ENCODE data around the gene GMDS. TPM values are rescaled to one million over a fixed set of nuclear protein-coding genes. Genes with fewer than 3 reads are reported as not detected.

GMDS gene
- total RNA-seq, 1 experiment from 2014 or later, result 31.1 TPM

DNA sequence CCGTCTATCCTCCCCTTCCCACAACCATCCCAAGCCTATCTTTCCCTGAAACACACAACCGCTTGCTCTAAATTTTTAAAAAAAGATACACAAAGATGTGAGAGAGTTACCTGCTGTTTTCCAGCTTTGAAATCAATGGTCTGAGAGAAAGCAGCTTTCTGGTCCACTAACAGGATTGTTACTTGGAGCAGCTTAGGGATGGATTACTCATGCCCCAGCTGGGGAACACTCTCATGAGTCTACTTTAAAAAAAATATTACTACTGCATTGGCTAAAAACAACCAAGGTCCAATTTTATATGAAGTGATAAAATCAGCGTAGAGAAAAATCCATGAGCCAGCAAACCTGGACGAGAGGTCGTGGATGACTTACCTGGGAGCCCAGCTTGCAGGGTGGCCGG is 665.3 kb downstream of the GMDS start:
- no peaks in the 10 kb centered on the region for H3K4me1 Mint-ChIP-seq (ENCODE audit: low read depth, unreplicated experiment)
- H3K27ac Mint-ChIP-seq (ENCODE audit: unreplicated experiment), result no peak overlapping the region

GRCh38 chr6:1579096-1579495 is 666.3 kb downstream of the GMDS start:
- BruUV-seq (replicated peaks), result no TSS peak
- intact Hi-C loops (cut with micrococcal nuclease; ENCODE audit: unreplicated experiment), result no loop called here
- Histone ChIP-seq H3K27me3 (replicated peaks; ENCODE audit: control insufficient read depth, insufficient read depth, low read length) (no peaks in the 10 kb centered on the region), H3K36me3 (ENCODE audit: control insufficient read depth, insufficient read depth, low read length) (no peaks in the 10 kb centered on the region), H3K9me3 (no peaks in the 10 kb centered on the region), H3K4me1 (no peaks in the 10 kb centered on the region), H3K4me3 (ENCODE audit: low read depth, low read length) (no peak overlapping the region)
- no peaks in the 10 kb centered on the region for H3K4me1 Mint-ChIP-seq (ENCODE audit: low read depth, unreplicated experiment)
- TF ChIP-seq, protein P1, sequence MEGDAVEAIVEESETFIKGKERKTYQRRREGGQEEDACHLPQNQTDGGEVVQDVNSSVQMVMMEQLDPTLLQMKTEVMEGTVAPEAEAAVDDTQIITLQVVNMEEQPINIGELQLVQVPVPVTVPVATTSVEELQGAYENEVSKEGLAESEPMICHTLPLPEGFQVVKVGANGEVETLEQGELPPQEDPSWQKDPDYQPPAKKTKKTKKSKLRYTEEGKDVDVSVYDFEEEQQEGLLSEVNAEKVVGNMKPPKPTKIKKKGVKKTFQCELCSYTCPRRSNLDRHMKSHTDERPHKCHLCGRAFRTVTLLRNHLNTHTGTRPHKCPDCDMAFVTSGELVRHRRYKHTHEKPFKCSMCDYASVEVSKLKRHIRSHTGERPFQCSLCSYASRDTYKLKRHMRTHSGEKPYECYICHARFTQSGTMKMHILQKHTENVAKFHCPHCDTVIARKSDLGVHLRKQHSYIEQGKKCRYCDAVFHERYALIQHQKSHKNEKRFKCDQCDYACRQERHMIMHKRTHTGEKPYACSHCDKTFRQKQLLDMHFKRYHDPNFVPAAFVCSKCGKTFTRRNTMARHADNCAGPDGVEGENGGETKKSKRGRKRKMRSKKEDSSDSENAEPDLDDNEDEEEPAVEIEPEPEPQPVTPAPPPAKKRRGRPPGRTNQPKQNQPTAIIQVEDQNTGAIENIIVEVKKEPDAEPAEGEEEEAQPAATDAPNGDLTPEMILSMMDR (IDR thresholded peaks at IDR 0.05; ENCODE audit: insufficient read depth in 1 of 2, low read depth in 1 of 2, low read length in 1 of 2, severe bottlenecking in 1 of 2, unreplicated experiment in 1 of 2), result no peak
- peaks cover 5% of the 10 kb centered on the region for H3K27me3 Mint-ChIP-seq (ENCODE audit: insufficient read depth, unreplicated experiment)
- H3K27ac Mint-ChIP-seq (ENCODE audit: unreplicated experiment), result no peak overlapping the region
- no peaks in the 10 kb centered on the region for H3K9me3 Mint-ChIP-seq (ENCODE audit: unreplicated experiment)
- DNase-seq, result no peak
- CTCF ChIA-PET, result no interaction called here
- H3K4me3 Mint-ChIP-seq (ENCODE audit: unreplicated experiment), result no peak overlapping the region
- POLR2A ChIA-PET, result no interaction called here
- no peaks in the 10 kb centered on the region for H3K36me3 Mint-ChIP-seq (ENCODE audit: insufficient read depth, unreplicated experiment)

More for the DNA sequence above, 665.3 kb downstream of the GMDS start:
- no peak for DNase-seq
- Mint-ChIP-seq H3K9me3 (ENCODE audit: unreplicated experiment) (no peaks in the 10 kb centered on the region), H3K27me3 (ENCODE audit: insufficient read depth, unreplicated experiment) (peaks cover 5% of the 10 kb centered on the region), H3K4me3 (ENCODE audit: unreplicated experiment) (no peak overlapping the region), H3K36me3 (ENCODE audit: insufficient read depth, unreplicated experiment) (no peaks in the 10 kb centered on the region)
- ChIA-PET CTCF (interaction anchor here (0.6 kb wide), 1 partner anchor 234 kb away, joined by 3 read pairs; no protein-coding TSS in a partner anchor), POLR2A (no interaction called here)
- Histone ChIP-seq H3K27me3 (replicated peaks; ENCODE audit: control insufficient read depth, insufficient read depth, low read length) (no peaks in the 10 kb centered on the region), H3K36me3 (ENCODE audit: control insufficient read depth, insufficient read depth, low read length) (no peaks in the 10 kb centered on the region), H3K4me3 (ENCODE audit: low read depth, low read length) (no peak overlapping the region), H3K4me1 (no peaks in the 10 kb centered on the region), H3K9me3 (no peaks in the 10 kb centered on the region)
- TF ChIP-seq, protein P1 (IDR thresholded peaks at IDR 0.05; ENCODE audit: insufficient read depth in 1 of 2, low read depth in 1 of 2, low read length in 1 of 2, severe bottlenecking in 1 of 2, unreplicated experiment in 1 of 2), result no peak
- intact Hi-C loops (cut with micrococcal nuclease; ENCODE audit: unreplicated experiment), result no loop called here
- no TSS peak for BruUV-seq (replicated peaks)

DNA sequence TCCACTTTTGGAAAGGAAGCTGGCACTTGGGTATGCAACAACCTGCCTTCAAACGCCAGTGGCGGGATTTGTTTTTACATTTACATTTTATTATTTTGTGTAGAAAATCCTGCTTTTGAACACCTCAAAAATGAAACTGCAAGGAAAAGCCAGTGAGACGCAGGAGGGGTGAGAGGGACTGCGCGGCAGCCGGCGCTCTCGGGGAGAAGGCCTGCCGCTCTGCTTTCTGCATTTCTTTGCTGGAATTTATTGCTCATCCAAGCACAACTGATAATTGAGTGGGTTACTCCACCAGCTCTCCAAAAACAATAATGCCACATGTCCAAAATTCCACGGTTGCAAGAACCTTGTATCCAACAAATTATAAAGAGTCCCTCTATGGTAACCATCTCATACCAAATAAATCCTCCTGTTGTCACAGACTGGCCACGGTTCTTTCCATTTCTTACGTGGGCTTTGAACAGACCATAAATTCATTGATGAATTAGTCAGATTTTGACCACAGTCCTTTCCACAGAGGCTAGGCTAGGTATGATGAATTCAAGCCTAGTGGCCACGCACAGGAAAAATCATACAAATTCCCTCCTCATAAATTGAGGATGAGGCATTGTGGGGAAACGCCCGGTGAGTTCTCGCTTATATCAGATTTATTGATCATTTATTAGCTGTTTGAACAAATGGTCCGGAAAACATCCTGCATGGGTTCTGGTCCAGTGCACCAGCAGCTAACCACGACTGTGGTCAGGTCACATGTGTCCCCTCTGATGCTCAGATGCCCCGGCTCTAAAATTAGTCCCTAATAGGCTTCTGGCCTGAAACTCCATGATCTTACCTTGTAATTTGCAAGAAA is 667.3 kb downstream of the GMDS start:
- no TSS peak for BruUV-seq (replicated peaks)
- Mint-ChIP-seq H3K36me3 (ENCODE audit: insufficient read depth, unreplicated experiment) (no peaks in the 10 kb centered on the region), H3K4me1 (ENCODE audit: low read depth, unreplicated experiment) (no peaks in the 10 kb centered on the region), H3K27me3 (ENCODE audit: insufficient read depth, unreplicated experiment) (peaks cover 5% of the 10 kb centered on the region), H3K4me3 (ENCODE audit: unreplicated experiment) (no peak overlapping the region), H3K27ac (ENCODE audit: unreplicated experiment) (no peak overlapping the region), H3K9me3 (ENCODE audit: unreplicated experiment) (no peaks in the 10 kb centered on the region)
- no peaks in the 10 kb centered on the region for H3K9me3 ChIP-seq
- POLR2A ChIA-PET, result no interaction called here
- intact Hi-C loops (cut with micrococcal nuclease; ENCODE audit: unreplicated experiment), result no loop called here
- CTCF ChIA-PET, result no interaction called here
- no peaks in the 10 kb centered on the region for H3K4me1 ChIP-seq
- no peak overlapping the region for H3K4me3 ChIP-seq (ENCODE audit: low read depth, low read length)
- DNase-seq, result no peak
- no peaks in the 10 kb centered on the region for H3K27me3 ChIP-seq (replicated peaks; ENCODE audit: control insufficient read depth, insufficient read depth, low read length)
- no peaks in the 10 kb centered on the region for H3K36me3 ChIP-seq (ENCODE audit: control insufficient read depth, insufficient read depth, low read length)
- TF ChIP-seq, protein P1 (IDR thresholded peaks at IDR 0.05; ENCODE audit: insufficient read depth in 1 of 2, low read depth in 1 of 2, low read length in 1 of 2, severe bottlenecking in 1 of 2, unreplicated experiment in 1 of 2), result no peak

Data from Caco-2 (cell line).